ENCODE data around the gene APLN. TPM values are rescaled to one million over a fixed set of nuclear protein-coding genes. Genes with fewer than 3 reads are reported as not detected.

The APLN gene
- under 1 TPM in 1 of 5 experiments, not detected in 4; 0.10 TPM for total RNA-seq
- polyA plus RNA-seq, result not detected
- total RNA-seq, result not detected

GRCh38 chrX:129654652-129655546, at the start of gene APLN:
Gene APLN (minus strand): TSS chrX:129654956. CDS start chrX:129654630, 326 bp downstream.
- Mint-ChIP-seq H3K36me3 (no peaks in the 10 kb centered on the region), H3K4me3 (peak within 1 kb of the TSS; percentile 54 to 85 (median 68)), H3K9me3 (no peaks in the 10 kb centered on the region), H3K4me1 (peaks cover 6 to 12% (median 9%) of the 10 kb centered on the region in 7 donors), H3K27me3 (peaks cover 4 to 25% (median 5%) of the 10 kb centered on the region in 5 donors), H3K27ac (peak within 1 kb of the TSS in 1 of 9 donors; percentile 9)
- H3K36me3 ChIP-seq (ENCODE audit: control insufficient read depth in 2 of 3, insufficient read depth in 3 of 3, low read length in 3 of 3), result no peaks in the 10 kb centered on the region
- no peaks in the 10 kb centered on the region for H3K27me3 ChIP-seq (ENCODE audit: control insufficient read depth in 2 of 2, insufficient read depth in 2 of 2, low read length in 2 of 2)
- POLR2A ChIA-PET, result interaction anchor here (1.0 to 1.8 kb wide), 4 partner anchors 114 to 169 kb away, joined by 3 to 5 read pairs (median 4); no protein-coding TSS in a partner anchor
- no peak within 1 kb of the TSS for H3K27ac ChIP-seq (ENCODE audit: low read depth, low read length)
- DNase-seq (peak in 1 of 9 donors; percentile 28), ATAC-seq (peak; percentile 64)
- peak within 1 kb of the TSS; percentile 9 for H3K4me3 ChIP-seq (ENCODE audit: low read length)
- intact Hi-C loops (cut with micrococcal nuclease), result loop anchor here (1.0 to 5.0 kb wide), 3 partner anchors 23 to 127 kb away; no protein-coding TSS in a partner anchor
- CTCF ChIA-PET, result interaction anchor here (1.0 to 2.4 kb wide), 4 partner anchors 101 to 187 kb away, joined by 3 to 11 read pairs (median 4); no protein-coding TSS in a partner anchor
- H3K4me1 ChIP-seq (ENCODE audit: control insufficient read depth in 2 of 2, insufficient read depth in 2 of 2, low read length in 2 of 2), result peaks cover 3 to 7% of the 10 kb centered on the region in 2 donors
- H3K9me3 ChIP-seq (ENCODE audit: control insufficient read depth in 2 of 3, low read length in 3 of 3), result no peaks in the 10 kb centered on the region

- ChIA-PET CTCF (no interaction called here), POLR2A (no interaction called here)
- H3K27me3 Mint-ChIP-seq, result peaks cover 0 to 9% (median 0%) of the 10 kb centered on the region in 5 donors
- Histone ChIP-seq H3K4me3 (ENCODE audit: low read length) (no peak overlapping the region), H3K27ac (ENCODE audit: low read depth, low read length) (no peak overlapping the region), H3K4me1 (ENCODE audit: control insufficient read depth in 2 of 2, insufficient read depth in 2 of 2, low read length in 2 of 2) (no peaks in the 10 kb centered on the region), H3K27me3 (ENCODE audit: control insufficient read depth in 2 of 2, insufficient read depth in 2 of 2, low read length in 2 of 2) (no peaks in the 10 kb centered on the region), H3K36me3 (ENCODE audit: control insufficient read depth in 2 of 3, insufficient read depth in 3 of 3, low read length in 3 of 3) (no peaks in the 10 kb centered on the region), H3K9me3 (ENCODE audit: control insufficient read depth in 2 of 3, low read length in 3 of 3) (no peaks in the 10 kb centered on the region)
- H3K36me3 Mint-ChIP-seq, result peaks cover 0 to 6% (median 0%) of the 10 kb centered on the region in 5 donors
- H3K4me3 Mint-ChIP-seq, result no peak overlapping the region
- DNase-seq (no peak), ATAC-seq (no peak)
- no peaks in the 10 kb centered on the region for H3K4me1 Mint-ChIP-seq
- intact Hi-C loops (cut with micrococcal nuclease), result no loop called here
- peaks cover 0 to 9% (median 0%) of the 10 kb centered on the region in 11 donors for H3K9me3 Mint-ChIP-seq
- no peak overlapping the region for H3K27ac Mint-ChIP-seq
Observed at GRCh38 chrX:129704491-129704890, 49.7 kb upstream of the APLN start.

DNA sequence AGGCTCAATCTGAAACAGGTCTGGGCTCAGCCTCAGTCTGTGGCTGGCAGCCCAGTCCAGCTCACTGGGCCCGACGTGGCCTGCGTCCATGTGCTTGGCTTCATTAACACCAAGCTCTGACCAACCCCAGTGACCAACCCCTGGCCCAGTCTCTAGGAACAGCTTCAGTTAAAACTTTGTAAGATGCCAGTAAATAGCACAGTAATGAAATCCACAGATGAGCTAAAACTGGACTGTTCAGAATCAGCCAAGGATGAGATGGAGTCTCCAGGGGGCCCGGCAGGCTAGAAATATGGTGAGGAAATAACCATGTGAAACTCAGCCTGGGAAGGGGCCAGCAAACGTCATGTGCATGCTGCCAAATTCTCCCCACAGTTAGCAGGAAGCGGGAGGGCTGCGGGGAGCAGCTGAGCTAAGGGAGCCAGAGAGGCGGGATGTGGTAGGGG, 46.9 kb upstream of the APLN start:
- Histone ChIP-seq H3K4me3 (ENCODE audit: low read length) (no peak overlapping the region), H3K9me3 (ENCODE audit: control insufficient read depth in 2 of 3, low read length in 3 of 3) (no peaks in the 10 kb centered on the region), H3K4me1 (ENCODE audit: control insufficient read depth in 2 of 2, insufficient read depth in 2 of 2, low read length in 2 of 2) (no peaks in the 10 kb centered on the region), H3K27me3 (ENCODE audit: control insufficient read depth in 2 of 2, insufficient read depth in 2 of 2, low read length in 2 of 2) (no peaks in the 10 kb centered on the region), H3K27ac (ENCODE audit: low read depth, low read length) (no peak overlapping the region), H3K36me3 (ENCODE audit: control insufficient read depth in 2 of 3, insufficient read depth in 3 of 3, low read length in 3 of 3) (no peaks in the 10 kb centered on the region)
- Mint-ChIP-seq H3K9me3 (no peaks in the 10 kb centered on the region), H3K4me3 (no peak overlapping the region), H3K36me3 (no peaks in the 10 kb centered on the region), H3K27ac (no peak overlapping the region), H3K4me1 (no peaks in the 10 kb centered on the region), H3K27me3 (no peaks in the 10 kb centered on the region)
- no peak for ATAC-seq
- ChIA-PET CTCF (no interaction called here), POLR2A (interaction anchor here (0.7 to 0.8 kb wide), 2 partner anchors 12 to 26 kb away, joined by 3 read pairs; no protein-coding TSS in a partner anchor)
- intact Hi-C loops (cut with micrococcal nuclease), result no loop called here
- DNase-seq, result no peak

DNA sequence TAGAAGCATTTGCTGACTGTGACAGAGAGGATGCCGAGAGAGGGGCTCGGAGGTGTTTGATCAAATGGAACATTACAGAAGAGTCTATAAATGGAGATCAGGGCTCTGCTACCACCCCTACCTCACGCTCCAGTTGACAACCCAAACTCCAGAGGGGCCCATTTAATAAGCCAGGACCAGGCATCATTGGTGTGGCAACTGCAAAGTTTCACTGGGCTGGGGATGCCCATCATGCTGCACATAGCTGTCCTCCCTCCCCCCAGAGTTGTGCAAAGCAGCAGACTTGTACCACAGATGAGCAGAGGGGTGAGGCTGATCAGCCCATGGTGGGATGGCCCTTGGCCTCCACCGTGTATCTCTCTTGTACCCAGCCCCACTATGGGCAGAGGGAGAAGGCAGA, 45.8 kb upstream of the APLN start:
- DNase-seq (no peak), ATAC-seq (no peak)
- no peak overlapping the region for H3K4me3 Mint-ChIP-seq
- H3K27me3 Mint-ChIP-seq, result peaks cover 0 to 2% (median 0%) of the 10 kb centered on the region in 5 donors
- no peaks in the 10 kb centered on the region for H3K27me3 ChIP-seq (ENCODE audit: control insufficient read depth in 2 of 2, insufficient read depth in 2 of 2, low read length in 2 of 2)
- no peak overlapping the region for H3K27ac Mint-ChIP-seq
- no peak overlapping the region for H3K27ac ChIP-seq (ENCODE audit: low read depth, low read length)
- no peaks in the 10 kb centered on the region for H3K36me3 ChIP-seq (ENCODE audit: control insufficient read depth in 2 of 3, insufficient read depth in 3 of 3, low read length in 3 of 3)
- CTCF ChIA-PET, result no interaction called here
- no peaks in the 10 kb centered on the region for H3K9me3 ChIP-seq (ENCODE audit: control insufficient read depth in 2 of 3, low read length in 3 of 3)
- H3K4me3 ChIP-seq (ENCODE audit: low read length), result no peak overlapping the region
- POLR2A ChIA-PET, result no interaction called here
- no peaks in the 10 kb centered on the region for H3K4me1 Mint-ChIP-seq
- H3K36me3 Mint-ChIP-seq, result no peaks in the 10 kb centered on the region
- H3K9me3 Mint-ChIP-seq, result peaks cover 0 to 3% (median 0%) of the 10 kb centered on the region in 11 donors
- no peaks in the 10 kb centered on the region for H3K4me1 ChIP-seq (ENCODE audit: control insufficient read depth in 2 of 2, insufficient read depth in 2 of 2, low read length in 2 of 2)
- intact Hi-C loops (cut with micrococcal nuclease), result no loop called here

DNA sequence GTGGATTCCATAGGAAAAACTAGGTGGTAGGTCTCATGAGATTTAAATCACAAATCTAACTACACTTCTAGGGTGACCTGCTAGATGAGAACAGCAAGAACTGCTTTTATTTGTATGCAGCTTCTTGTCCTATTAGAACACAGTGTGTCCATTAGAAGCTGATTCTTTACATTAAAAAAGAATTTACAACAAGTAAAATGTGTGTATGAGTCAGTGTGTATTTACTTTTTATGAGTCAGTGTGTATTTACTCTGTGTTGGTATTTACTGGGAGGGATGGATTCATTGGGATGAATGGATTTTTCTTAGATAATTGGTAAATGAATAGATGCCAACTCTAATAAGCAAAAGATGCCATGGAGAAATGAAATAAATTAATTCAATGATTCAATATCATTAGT, 43.4 kb upstream of the APLN start:
- Mint-ChIP-seq H3K4me3 (no peak overlapping the region), H3K4me1 (no peaks in the 10 kb centered on the region), H3K27ac (no peak overlapping the region), H3K27me3 (peaks cover 0 to 2% (median 0%) of the 10 kb centered on the region in 5 donors), H3K9me3 (peaks cover 0 to 3% (median 0%) of the 10 kb centered on the region in 11 donors), H3K36me3 (no peaks in the 10 kb centered on the region)
- H3K36me3 ChIP-seq (ENCODE audit: control insufficient read depth in 2 of 3, insufficient read depth in 3 of 3, low read length in 3 of 3), result no peaks in the 10 kb centered on the region
- no peaks in the 10 kb centered on the region for H3K9me3 ChIP-seq (ENCODE audit: control insufficient read depth in 2 of 3, low read length in 3 of 3)
- H3K4me1 ChIP-seq (ENCODE audit: control insufficient read depth in 2 of 2, insufficient read depth in 2 of 2, low read length in 2 of 2), result no peaks in the 10 kb centered on the region
- H3K27me3 ChIP-seq (ENCODE audit: control insufficient read depth in 2 of 2, insufficient read depth in 2 of 2, low read length in 2 of 2), result no peaks in the 10 kb centered on the region
- POLR2A ChIA-PET, result no interaction called here
- H3K4me3 ChIP-seq (ENCODE audit: low read length), result no peak overlapping the region
- intact Hi-C loops (cut with micrococcal nuclease), result no loop called here
- no peak for DNase-seq
- no peak overlapping the region for H3K27ac ChIP-seq (ENCODE audit: low read depth, low read length)
- CTCF ChIA-PET, result no interaction called here
- no peak for ATAC-seq

DNA sequence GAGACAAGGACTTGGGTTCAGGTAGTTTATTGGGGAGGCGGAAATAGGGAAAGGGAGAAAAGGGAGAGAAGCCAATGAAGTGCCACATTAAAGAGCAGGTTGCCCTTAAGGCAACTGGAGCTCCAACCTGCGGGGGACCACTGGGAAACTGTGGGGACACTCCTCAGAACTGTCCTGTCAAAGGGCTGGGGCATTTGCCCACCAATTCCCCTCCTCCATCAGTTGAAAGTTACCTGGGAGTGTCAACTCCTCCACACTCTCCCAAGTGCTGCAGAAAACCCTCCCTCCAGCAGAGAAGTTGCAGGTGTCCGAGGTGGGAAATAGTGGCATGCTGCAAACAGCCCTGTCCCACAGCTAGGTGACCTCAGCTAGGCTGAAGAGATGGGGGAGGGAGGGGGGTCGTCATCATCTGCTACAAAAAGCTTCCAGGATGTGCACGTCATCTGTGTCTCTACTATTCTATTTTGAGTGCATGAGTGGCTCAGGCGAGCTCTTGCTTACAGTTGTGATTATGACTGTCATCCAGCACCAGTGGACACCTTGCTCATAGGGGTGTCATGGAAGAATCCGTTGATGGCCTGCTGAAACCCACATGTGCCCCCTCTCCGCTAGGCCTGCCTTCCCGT, 42.6 kb upstream of the APLN start:
- H3K4me3 ChIP-seq (ENCODE audit: low read length), result no peak overlapping the region
- no peaks in the 10 kb centered on the region for H3K36me3 ChIP-seq (ENCODE audit: control insufficient read depth in 2 of 3, insufficient read depth in 3 of 3, low read length in 3 of 3)
- CTCF ChIA-PET, result no interaction called here
- Mint-ChIP-seq H3K4me1 (no peaks in the 10 kb centered on the region), H3K9me3 (peaks cover 0 to 3% (median 0%) of the 10 kb centered on the region in 11 donors), H3K27ac (no peak overlapping the region), H3K4me3 (no peak overlapping the region), H3K27me3 (peaks cover 0 to 2% (median 0%) of the 10 kb centered on the region in 5 donors), H3K36me3 (no peaks in the 10 kb centered on the region)
- H3K27ac ChIP-seq (ENCODE audit: low read depth, low read length), result no peak overlapping the region
- H3K27me3 ChIP-seq (ENCODE audit: control insufficient read depth in 2 of 2, insufficient read depth in 2 of 2, low read length in 2 of 2), result no peaks in the 10 kb centered on the region
- DNase-seq (no peak), ATAC-seq (no peak)
- POLR2A ChIA-PET, result no interaction called here
- no peaks in the 10 kb centered on the region for H3K4me1 ChIP-seq (ENCODE audit: control insufficient read depth in 2 of 2, insufficient read depth in 2 of 2, low read length in 2 of 2)
- intact Hi-C loops (cut with micrococcal nuclease), result no loop called here
- H3K9me3 ChIP-seq (ENCODE audit: control insufficient read depth in 2 of 3, low read length in 3 of 3), result no peaks in the 10 kb centered on the region

All from naive thymus-derived CD4-positive, alpha-beta T cell (primary cell).